GM21360 (cell line): ENCODE measurements around the gene SMAP2.
"Not testable (repeated sequence)": the region's sequence is repeated elsewhere in the genome, so short reads cannot be mapped to it uniquely, and the experiment has no call there.

ENCODE experiments used
- ATAC-seq: cut with Tn5 transposase; IDR thresholded peaks from one replicate; pipeline ENCODE4 v1.9.1; 2021; ENCODE audit warnings: mild to moderate bottlenecking, moderate library complexity; ENCODE audit not compliant: unreplicated experiment

SMAP2 gene

DNA sequence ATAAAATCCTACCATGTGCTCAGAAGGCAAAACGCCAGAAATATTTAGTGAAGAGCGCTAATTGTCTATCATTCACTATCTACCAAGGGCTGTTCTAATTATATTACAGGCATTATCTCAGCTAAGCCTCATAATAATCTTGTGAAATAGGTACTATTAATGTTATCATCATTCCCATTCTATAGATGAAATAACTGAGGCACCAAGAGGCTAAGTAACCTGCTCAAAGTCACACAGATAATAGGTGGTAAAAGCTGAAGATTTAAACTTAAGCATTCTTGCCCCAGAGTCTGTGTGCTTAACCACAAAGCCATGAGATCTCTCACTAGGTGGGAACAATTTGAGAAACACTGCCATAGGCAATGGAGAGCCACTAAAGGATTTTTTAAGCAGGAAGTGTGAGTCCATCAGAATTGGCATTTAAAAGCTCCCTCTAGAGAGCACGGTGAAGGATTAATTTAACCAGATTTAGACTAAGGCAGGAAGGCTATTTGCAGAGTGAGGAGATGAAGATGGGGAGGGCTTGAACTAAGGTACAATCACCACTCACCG is 1.7 kb upstream of the SMAP2 start:
- no peak for ATAC-seq

DNA sequence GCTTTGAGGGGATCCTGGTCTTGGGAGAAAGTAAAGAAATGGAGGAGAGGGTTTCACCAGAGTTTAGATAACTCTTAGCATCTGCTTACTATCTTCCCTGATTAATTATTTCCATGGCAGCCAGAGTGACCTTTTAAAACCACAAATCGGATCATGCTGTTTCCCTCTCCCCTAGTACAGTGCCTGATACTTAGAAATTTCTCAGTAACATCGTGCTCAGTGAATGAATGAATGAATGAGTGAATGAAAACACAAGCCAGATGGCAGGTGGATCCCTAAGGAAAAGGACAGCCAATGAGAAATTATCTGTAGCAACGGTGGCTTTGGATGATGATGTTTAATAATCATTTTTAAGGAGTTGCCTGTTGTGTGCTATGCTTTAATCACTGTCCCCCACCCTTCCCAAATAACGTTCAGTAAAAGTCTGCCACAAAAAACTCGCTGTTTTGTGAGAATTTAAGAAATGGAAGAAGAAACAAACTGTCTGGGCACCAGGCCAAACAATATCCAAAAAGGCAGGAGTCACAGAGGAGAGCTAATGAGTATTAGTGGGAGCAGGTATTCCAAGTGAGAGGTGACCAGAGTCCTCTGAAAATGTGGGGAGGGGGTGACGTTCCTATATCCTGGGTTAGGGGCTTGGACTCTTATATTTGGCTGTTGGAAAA is 737 bp upstream of the SMAP2 start:
- no peak for ATAC-seq

DNA sequence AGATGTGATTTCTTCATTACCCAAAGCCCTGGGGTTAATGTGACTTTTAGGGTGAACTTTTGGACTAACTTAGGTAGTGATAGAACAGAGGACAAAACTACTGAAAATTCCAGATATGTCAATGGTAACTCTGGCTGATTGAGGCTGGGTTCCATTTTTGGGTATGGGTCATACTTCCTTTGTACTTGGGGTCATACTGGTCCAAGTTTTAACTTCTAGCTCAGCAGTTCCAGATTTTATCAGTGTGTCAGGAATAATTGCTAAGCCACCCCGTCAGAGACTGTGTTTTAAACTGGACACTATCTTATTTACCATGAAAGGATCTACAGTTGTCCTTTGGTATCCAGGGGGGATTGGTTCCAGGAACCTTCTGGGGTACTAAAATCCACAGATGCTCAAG is 4.0 kb downstream of the SMAP2 start:
- ATAC-seq, result no peak

DNA sequence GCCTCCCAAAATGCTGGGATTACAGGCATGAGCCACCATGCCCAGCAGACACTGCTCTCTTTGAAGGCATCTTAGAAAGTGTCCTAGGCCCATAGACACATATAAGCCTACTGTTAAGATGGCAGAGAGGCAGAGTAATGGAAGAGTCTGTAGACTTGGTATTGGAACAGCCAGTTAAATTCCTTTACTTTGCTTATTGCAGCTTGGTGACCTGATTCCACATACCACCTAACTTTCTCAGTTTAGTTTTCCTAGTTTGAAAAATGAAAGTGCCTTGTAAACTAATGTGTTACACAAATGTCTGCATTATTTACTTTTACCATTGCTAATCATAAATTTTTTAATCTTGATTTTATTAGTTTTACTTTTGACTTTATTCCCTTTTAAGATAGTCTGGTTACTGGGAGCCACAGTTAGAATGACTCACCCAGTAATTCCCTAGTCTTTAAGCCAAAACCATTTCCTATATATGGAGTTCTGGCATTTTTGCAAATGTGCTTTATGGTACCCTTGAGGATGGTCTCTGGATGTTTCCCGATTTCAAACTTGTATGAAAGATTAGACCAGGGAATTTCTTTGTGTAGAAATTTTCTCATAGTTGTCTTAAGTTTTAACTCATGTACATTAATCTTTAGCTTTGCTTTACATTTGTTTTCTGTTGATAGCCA is 6.4 kb downstream of the SMAP2 start:
- no peak for ATAC-seq

DNA sequence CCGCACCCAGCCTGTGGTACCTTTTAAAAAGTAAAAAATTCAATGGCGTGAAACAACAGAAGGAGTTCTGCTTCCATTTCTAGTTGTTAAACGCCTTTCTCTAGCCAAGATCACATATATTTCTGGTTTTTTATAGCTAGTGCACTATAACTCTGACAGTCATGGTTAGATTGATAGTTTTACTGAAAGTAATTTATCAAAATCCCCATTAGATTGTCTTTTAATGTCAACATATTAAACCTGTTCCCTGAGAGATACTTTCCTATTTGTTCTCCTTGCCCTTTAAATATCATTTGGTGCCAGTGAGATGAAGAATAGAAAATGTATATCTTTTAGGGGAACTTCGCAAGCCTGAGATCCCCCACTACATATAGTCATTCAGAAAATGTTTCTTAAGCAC is 7.3 kb downstream of the SMAP2 start:
- ATAC-seq, result no peak

DNA sequence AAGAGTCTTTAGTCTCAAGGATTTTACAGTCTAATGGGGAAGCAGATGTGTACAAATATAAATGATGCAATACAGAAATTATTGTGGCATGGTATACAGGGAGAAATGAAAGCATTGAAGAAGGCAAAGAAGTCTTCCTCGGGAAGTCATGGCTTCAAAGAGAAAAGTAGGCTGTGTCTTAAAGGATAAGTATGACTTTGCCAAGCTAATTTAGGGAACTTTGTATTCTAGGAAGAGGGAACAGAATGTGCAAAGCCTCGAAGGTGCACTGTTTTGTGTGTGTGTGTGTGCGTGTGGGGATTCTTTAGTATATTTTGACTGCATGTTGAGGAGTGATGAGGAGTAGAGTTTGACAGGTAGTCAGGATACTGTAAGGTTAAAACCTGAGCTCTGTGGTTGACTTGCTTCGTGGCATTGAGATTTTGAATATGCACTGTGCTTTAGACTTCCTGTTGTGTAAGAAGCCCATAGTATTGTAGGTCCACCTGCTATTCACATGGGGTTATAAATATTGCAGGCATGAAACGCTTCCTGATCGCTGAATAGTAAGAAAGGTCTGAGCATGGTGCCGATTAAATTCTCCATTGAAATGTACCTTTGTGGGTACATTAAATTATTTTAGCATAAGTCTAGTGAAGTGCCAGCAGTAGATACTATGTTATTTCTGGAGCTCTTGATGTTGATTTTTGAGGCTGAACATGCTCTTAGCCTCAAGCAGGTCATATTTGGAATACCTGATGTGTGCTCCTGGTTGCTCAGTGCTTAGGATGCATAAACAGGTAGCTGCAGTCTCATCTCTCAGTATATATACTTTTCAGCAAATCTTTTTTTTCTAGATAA is 8.0 kb downstream of the SMAP2 start:
- ATAC-seq, result no peak

DNA sequence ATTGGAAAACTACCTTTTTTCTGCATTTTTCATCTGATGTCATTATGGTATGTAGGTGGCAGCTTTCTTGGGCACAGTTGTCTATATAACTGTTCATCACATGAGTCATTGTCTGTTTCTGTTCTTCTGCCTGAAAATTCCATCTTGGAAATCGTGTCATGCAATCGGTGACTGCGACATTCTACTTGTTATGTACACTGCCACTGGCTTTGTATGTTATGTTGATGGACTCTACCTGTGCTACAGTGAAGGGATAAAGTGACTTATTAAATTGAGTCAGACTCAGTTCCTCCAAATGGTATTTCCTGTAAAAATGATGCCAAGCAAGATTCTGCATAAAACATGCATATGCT is 8.6 kb downstream of the SMAP2 start:
- ATAC-seq, result no peak

DNA sequence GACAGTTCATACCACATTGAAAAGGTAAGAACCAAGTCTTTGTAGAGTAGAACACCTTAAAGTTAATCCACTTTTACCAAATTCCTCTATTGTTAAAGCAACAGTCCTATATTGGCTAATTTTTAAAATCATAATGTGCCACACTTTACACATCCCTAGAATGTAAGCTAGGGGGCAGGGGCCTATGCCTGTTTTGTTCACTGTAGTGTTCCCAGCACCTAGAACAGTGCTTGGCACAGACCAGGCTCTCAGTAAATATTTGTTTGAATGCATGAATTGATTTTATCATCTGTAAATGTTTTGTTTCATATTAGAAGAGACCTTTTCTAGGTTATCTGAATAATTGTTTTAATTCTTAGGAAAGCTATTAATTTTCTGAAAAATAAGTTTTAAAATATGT is 9.1 kb downstream of the SMAP2 start:
- no peak for ATAC-seq

DNA sequence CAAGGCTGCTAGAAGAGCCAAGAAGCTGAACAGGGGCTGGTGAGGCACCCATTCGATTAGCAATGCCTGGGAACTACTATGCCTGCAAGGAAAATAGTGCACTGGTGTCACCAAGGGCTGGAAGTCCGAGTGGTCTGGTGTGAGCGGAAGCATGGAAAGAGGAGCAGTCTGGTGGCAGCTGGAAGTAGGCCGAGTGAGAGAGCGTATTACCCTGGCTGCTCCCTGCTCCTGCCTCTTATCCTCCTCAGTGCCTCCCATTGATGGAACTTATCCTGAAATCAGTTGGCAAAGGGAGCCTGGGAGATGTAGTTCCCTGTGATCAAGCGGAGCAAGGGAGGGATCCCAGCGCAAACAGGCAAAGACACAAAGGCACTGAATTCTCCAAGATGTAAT is 9.6 kb downstream of the SMAP2 start:
- ATAC-seq, result no peak

DNA sequence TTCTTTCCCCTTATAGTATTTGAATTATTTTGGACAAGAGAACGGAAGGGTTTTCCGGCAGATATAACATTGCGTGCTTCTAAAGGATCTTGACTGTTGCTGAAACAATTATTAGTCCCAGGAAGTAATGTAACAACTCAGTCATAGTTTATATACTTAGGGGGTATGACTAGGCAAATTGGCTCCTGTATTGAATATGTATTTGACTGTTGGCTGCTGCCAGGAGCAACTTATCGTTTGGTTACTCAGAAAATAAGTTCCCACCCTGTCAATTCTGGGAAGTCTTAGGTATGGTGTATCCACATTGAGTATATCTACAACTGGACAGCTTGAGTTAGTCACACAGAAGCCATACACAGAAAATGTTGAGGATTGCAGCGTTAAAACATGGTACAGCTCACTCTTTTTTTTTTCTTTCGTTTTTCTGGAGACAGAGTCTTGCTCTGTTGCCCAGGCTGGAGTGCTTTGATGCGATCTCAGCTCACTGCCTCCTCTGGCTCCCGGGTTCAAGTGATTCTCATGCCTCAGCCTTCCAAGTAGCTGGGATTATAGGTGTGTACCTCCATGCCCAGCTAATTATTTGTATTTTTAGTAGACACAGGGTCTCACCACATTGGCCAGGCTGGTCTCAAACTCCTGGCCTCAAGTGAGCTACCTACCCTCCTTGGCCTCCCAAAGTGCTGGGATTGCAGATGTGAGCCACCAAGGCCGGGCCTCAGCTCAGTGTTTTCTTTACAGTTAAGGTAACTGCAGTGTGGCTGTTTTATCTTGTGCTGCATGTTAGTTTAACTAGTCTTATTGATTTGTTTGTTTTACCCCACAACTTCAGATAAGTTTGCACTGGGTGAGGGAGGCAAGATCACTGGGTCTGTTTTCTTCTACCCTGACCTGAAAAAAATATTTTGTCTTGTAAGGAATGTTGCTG is 10.2 kb downstream of the SMAP2 start:
- ATAC-seq, result no peak

DNA sequence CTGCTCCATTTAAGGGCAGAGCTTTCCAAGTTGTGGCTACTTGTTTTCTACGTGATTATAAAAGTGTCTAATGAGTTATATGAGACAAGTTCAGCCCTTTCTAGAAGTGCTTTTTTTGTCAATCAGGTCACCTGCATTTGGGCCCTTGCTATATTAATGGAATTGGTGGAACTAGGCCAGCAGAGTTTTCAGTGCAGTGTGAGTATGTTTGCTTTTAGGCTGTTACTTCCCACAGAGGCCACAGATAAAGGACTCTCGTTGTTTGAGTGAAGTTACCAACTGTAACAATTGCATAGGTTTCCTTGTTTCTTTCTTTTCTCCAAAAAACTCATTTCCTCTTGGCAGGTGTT is 10.9 kb downstream of the SMAP2 start:
- ATAC-seq, result no peak

DNA sequence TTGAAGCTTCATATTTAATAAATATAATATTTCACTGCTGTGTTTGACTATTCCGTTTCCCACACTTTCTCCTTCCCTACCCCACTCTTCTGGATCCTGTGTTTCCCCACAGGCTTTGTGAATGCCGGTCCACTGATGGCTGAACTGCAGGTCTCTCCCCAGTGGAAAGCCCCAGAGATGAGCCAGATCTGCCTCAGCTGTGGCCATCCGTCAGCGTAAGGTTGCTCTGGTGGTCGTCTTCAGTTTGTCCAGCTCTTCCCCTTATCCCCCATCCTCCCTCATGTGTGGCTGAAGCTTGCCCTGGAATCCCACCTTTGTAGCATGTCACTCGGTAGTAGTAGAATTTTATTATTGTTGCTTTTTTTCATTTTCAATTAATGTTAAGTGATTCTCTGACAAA is 11.4 kb downstream of the SMAP2 start:
- no peak for ATAC-seq

DNA sequence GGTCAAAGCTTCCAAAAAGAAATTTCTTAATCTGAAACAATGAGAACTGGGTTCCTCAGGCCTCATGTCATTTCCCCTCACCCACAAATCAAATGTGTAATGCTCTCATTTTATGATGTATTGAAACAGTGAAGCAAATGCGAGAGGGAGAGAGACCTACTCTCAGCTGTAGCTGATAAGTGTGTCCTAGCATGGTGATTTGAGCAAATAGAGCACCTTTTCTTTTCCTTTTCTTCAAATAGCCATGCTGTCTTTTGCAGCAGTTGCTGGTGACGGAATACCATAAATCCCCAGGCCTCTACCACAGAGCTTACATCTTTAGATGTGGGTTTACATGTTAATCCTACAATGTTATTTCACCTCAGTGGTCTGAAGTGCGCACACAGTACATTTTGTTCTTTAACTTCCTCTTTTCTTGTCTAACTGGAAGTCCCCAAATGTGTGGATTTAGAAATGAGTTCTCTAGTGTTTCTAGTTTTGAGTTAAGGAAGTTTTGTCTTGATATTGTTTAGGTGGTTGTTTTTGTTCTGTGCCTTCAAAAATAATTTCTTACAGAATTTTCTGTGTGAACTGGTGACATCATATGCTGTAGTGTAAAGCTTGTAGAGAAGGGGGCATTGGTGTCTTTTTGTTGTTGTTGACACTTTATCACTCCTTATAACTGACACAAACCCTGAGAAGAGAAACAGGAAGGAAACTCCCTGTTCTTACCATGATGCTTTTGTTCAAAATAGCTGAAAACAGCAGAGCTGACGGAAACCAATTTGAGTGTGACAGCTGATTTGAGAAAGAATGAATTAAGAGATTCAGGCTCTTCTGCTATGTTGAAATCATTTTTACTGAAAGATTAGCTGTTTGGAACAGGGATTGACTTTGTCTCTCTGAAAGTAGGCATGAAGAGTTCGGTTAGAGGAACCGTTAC is 12.2 kb downstream of the SMAP2 start:
- ATAC-seq, result peak; percentile 57

DNA sequence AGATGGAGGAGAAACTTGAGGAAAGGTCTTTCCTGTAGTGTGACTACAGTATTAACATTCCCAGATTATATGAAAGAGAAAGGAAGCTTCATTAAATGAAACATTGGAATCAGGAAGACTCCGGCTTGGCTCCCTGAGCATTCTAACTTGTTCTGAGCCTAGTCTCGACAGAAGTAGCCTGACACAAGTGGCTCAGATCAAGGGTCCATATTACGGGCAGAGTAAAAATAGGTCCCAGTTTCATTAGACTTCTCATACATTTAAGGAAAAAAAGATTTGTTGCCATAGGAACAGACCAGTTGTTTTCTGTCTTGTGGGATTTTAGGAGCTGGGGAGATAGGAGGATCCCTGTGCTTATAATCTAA is 12.8 kb downstream of the SMAP2 start:
- no peak for ATAC-seq

DNA sequence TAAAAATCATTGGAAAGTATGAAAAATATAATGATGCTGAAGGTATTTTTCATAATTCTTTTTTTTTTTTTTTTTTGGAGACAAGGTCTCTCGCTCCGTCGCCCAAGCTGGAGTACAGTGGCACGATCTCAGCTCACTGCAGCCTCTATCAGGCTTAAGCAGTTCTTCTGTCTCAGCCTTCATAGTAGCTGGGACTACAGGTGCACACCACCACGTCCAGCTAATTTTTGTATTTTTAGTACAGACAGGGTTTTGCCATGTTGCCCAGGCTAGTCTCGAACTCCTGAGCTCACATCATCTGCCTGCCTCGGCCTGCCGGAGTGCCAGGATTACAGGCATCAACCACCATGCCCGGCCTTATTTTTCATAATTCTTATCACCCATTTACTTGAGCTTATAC is 13.3 kb downstream of the SMAP2 start:
- ATAC-seq, result no peak

DNA sequence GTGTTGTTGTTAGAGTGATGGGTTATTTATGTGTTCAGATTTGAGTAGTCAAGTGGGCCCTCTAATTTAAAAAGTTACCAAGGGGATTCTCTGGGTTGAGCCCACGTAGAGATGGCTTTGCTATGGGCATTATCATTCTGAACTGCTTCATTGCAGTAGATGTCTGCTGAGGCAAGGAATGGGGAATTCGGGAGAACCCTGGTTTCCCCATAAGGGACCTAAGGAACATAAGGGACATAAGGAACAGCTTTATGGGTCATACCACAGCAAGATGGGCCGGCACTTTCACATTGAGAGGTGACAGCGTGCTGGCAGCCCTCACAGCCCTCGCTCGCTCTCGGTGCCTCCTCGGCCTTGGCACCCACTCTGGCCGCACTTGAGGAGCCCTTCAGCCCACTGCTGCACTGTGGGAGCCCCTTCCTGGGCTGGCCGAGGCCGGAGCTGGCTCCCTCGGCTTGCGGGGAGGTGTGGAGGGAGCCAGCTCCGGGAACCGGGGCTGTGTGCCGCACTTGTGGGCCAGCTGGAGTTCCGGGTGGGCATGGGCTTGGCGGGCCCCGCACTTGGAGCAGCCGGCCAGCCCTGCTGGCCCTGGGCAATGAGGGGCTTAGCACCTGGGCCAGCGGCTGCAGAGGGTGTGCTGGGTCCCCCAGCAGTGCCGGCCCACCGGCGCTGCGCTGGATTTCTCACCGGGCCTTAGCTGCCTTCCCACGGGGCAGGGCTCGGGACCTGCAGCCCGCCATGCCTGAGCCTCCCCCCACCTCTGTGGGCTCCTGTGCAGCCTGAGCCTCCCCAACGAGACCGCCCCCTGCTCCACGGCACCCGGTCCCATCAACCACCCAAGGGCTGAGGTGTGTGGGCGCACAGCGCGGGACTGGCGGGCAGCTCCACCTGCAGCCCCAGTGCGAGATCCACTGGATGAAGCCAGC is 14.1 kb downstream of the SMAP2 start:
- not testable (repeated sequence) for ATAC-seq

DNA sequence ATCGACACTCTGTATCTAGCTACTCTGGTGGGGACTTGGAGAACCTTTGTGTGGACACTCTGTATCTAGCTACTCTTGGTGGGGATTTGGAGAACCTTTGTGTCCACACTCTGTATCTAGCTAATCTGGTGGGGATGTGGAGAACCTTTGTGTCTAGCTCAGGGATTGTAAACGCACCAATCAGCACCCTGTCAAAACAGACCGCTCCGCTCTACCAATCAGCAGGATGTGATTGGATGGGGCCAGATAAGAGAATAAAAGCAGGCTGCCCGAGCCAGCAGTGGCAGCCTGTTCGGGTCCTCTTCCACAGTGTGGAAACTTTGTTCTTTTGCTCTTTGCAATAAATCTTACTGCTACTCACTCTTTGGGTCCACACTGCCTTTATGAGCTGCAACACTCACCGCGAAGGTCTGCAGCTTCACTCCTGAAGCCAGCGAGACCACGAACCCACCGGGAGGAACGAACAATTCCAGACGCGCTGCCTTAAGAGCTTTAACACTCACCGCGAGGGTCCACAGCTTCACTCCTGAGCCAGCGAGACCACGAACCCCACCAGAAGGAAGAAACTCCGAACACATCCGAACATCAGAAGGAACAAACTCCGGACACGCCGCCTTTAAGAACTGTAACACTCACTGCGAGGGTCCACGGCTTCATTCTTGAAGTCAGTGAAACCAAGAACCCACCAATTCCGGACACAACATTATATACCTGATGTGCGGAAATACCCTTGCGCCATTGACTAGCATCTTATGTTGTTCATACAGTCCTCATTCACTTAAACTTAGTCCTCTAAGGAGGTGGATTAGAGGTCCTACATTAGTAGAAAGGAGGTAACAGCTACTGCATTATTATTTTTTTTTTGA is 15.2 kb downstream of the SMAP2 start:
- ATAC-seq, result not testable (repeated sequence)

DNA sequence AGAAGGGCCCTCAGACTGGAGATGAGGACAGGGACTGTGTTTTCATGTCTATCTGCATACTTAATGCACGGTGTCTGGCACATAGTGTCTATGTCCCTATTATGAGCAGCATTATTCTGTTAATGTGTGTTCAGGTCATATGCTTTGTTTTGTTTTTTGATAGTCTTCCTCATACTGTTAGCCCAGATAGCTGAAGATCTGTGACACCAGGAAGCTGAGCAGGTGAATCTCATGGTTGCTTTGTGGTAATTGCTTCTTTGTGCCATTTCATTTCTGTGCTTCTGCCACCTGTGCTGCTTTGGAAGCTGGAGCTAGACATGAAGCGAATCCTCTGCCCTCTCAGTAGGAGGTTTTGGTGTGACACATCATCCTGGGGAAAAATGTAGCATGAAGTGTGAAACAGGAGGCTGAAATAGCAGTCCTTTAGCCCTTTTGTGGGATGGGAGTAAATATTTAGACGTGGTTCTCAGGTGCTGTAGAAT is 15.8 kb downstream of the SMAP2 start:
- no peak for ATAC-seq
